OCI-LY1 (cell line): ENCODE data around the gene NABP2.

Experiments used
- EZH2 ChIP-seq: fragments of 200-600 bp; sonication (generic), shearing (Covaris generic); IDR thresholded peaks from 2 replicates; pipeline ENCODE4 v1.8.0; 2017; ENCODE audit warnings: borderline replicate concordance, mixed run types, mild to moderate bottlenecking, antibody characterized with exemption, low read length, moderate library complexity, mixed read lengths
- TF ChIP-seq, protein P1 (sequence below): fragments of 200-600 bp; sonication (generic), shearing (Covaris generic); IDR thresholded peaks from 2 replicates; pipeline ENCODE4 v1.5.1; 2017; ENCODE audit warnings: mild to moderate bottlenecking, antibody characterized with exemption, low read length, moderate library complexity, mixed read lengths

DNA sequence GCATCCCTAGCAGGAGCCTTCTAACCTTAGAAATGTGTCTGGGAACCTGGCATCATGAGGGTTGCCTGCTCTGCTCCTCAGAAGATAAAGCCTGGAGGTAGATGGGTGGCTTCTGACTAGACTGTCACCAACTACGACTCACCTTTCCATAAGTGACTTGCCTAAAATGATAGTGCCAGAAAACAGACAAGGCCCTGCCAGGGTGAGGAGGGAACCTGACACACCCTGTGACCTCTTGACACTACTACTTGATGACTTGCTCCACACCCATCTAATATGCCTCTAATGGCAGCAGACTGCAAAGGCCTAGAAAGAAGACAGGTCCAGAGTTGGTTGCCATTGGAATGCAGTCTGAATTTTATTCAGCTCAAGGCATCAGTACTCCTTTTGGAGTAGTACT lies 11.8 kb upstream of the NABP2 start:
- TF ChIP-seq, protein P1, sequence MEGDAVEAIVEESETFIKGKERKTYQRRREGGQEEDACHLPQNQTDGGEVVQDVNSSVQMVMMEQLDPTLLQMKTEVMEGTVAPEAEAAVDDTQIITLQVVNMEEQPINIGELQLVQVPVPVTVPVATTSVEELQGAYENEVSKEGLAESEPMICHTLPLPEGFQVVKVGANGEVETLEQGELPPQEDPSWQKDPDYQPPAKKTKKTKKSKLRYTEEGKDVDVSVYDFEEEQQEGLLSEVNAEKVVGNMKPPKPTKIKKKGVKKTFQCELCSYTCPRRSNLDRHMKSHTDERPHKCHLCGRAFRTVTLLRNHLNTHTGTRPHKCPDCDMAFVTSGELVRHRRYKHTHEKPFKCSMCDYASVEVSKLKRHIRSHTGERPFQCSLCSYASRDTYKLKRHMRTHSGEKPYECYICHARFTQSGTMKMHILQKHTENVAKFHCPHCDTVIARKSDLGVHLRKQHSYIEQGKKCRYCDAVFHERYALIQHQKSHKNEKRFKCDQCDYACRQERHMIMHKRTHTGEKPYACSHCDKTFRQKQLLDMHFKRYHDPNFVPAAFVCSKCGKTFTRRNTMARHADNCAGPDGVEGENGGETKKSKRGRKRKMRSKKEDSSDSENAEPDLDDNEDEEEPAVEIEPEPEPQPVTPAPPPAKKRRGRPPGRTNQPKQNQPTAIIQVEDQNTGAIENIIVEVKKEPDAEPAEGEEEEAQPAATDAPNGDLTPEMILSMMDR, result no peak
- no peak for TF ChIP-seq EZH2
